ENCODE data around the gene USP53.
"Not testable (repeated sequence)": the region's sequence is repeated elsewhere in the genome, so short reads cannot be mapped to it uniquely, and the experiment has no call there.

USP53 gene

DNA sequence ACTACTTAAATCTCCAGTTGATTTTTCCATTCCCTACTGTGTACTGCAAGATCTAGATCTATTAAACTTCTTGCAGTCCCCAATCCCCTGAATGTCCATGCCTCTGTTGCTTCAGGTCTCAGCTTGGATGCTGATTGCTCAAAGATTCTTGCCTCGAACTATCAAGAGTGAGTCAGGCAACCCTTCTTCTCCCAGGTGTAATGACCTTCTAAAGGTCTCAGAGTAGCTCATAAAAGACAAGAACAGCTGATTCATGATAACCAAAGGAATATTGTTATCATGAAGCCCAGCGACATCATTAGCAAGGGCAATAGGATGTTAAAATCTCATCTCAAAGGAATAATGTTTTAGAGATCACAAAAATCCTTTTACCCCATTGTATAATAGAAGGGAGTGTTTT, 116.2 kb downstream of the USP53 start:
- no peak for DNase-seq

DNA sequence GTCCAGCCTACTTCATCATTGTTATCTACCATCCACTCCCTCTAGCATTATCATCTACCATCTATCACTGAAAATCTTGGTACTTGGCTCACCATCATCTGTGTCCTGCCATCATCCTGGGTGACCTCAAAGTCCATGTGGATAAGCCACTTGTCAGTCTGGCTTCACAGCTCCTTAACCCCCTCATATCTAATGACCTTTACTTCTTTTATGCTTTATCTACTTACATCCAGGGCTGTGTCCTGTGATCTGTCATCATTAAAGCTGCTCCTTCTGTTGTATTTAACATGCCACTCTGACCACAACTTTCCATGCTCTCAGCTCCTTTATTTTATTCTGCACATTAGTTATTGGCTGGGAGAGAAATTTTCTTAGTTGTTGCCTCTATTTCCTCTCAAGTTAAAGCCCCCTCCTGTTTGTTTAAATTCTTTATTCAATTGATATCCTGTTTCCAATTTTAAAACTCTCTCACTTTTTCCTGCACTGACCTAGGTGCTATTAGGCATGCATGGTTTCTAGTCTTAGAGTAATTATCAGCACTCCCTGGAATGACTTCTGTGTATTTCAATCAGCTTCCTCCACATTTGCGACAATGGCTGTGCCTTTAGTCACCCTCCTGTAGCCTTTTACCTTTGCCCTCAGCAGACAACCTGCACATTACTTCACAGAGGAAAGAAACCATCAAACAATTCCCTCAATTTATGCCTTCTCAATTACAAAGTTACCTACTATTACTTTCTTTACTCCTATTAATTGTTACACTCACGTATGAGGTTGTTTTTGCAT, 117.5 kb downstream of the USP53 start:
- no peak for DNase-seq

DNA sequence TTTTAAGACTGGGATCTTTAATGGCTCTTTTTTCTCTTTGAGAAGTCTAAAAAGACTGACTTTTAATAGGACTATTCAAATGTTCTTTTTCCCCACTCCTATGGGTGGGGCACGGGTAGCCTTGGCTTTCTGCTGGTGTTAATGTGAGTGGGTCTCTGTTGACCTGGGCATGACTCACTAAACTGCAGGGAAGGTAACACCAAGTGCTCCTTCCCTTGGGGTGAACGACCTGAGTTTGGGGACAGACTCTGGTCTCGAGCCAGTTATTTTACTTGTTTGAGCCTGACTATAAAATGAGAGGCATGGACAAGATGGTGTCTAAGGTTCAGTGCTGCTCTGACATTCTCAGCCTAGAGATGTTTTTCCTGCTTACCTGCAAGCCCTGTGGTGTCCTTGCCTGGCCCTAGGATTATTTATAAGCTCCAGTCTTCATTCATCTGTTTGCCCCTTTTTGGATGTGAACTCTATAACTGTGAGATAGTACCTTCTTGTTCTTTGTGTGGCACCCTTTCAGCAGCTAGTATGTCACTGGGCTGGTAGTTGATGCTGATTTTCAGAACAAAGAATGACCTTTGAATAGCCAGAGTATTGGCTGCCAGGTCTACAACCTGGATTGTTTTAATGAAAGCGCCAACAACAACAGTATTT, 123.9 kb downstream of the USP53 start:
- DNase-seq, result not testable (repeated sequence)

DNA sequence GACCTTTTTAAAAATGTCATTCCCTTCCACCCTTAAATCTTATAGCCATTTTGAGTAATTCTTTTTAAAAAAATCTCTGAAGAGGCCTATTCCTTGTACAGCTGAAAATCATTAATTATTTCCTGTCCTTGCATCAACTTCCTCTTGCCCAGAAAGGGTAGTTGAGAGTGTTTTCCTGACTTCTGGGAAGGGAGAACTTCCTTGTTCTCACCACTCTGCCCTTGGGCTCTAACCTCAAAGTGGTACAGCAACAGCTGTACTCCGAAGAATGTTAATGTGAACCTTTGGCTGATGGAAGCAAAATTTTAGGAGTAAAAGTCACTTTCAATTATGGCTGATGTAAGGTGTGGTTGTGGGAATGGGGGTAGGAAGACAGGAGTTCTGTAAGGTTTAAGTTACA, 124.5 kb downstream of the USP53 start:
- DNase-seq, result no peak

DNA sequence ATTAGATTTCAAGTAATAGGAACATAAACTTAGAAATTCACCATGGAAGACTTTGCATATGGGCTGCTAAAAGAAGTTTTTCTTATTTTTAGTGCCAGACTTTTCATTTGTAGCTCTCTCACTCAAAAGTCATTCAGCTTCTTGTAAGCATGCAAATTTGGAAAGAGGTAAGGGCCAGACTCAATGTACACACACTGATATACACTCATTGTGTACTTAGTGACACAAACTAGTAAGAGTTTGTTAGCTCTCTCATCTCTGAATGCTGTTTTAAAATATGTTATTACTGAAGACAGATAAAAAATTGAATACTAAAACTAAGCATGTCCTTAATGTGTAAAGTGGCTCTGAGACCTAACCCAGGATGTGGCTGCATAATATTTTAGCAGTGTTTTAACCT, 127.4 kb downstream of the USP53 start:
- not testable (repeated sequence) for DNase-seq

DNA sequence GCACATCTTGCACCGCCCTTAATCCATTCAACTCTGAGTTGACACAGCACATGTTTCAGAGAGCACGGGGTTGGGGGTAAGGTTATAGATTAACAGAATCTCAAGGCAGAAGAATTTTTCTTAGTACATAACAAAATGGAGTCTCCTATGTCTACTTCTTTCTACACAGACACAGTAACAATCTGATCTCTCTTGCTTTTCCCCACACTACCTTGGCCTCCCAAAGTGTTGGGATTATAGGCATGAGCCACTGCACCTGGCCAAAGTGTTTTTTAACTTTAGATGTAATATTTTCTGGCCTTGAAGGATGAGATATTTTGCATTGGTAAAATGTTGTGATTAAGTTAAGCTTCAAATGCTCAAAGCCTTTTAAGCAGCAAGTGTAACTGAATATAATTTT, 130.8 kb downstream of the USP53 start:
- DNase-seq, result not testable (repeated sequence)
